OCI-LY7 (cell line): ENCODE results near the gene IQGAP2. TPM values are rescaled to one million over a fixed set of nuclear protein-coding genes. Genes with fewer than 3 reads are reported as not detected.

Source experiments
- BruUV-seq: library from RNA; stranded (reverse); fragments of 400-500 nt; replicated peaks from 2 replicates; lab custom pipeline; 2021; lab: Mats Ljungman, UMichigan
- CTCF ChIA-PET: fragments of 300-600 bp; sonication (Branson Sonifier 250); formaldehyde crosslinking; loops from one replicate; lab custom pipeline; 2022; ENCODE audit warnings: antibody characterized with exemption; ENCODE audit not compliant: unreplicated experiment; lab: Charles Lee
- POLR2A ChIA-PET: fragments of 300-600 bp; sonication (Branson Sonifier 250); formaldehyde crosslinking; loops from one replicate; lab custom pipeline; 2022; ENCODE audit warnings: antibody characterized with exemption; lab: Charles Lee
- DNase-seq: peaks from one replicate; pipeline ENCODE4 v3.0.0-alpha.2; 2015; ENCODE audit warnings: low spot score
- H2AFZ ChIP-seq: fragments of 200-600 bp; sonication (generic), shearing (Covaris generic); 2 replicates; pipeline ENCODE4 v1.6.1; 2014; ENCODE audit warnings: mild to moderate bottlenecking, antibody characterized with exemption, low read length, moderate library complexity
- H3K27ac ChIP-seq: fragments of 200-600 bp; sonication (generic); 2 replicates; pipeline ENCODE4 v1.5.1; 2014; ENCODE audit warnings: mixed run types, low read depth, mild to moderate bottlenecking, moderate library complexity, low read length, inconsistent platforms; ENCODE audit not compliant: poor library complexity, severe bottlenecking
- H3K36me3 ChIP-seq: fragments of 200-600 bp; sonication (generic); 2 replicates; pipeline ENCODE4 v1.6.1; 2014; ENCODE audit warnings: mild to moderate bottlenecking, antibody characterized with exemption, low read length, moderate library complexity, mixed read lengths; ENCODE audit not compliant: insufficient read depth
- H3K4me1 ChIP-seq: fragments of 200-600 bp; sonication (generic); 2 replicates; pipeline ENCODE4 v1.5.1; 2014; ENCODE audit warnings: mild to moderate bottlenecking, low read length; ENCODE audit not compliant: insufficient read depth, poor library complexity, severe bottlenecking
- H3K4me2 ChIP-seq: fragments of 200-600 bp; sonication (generic); 2 replicates; pipeline ENCODE4 v1.6.1; 2014; ENCODE audit warnings: mild to moderate bottlenecking, low read length
- H3K4me3 ChIP-seq: fragments of 200-600 bp; sonication (generic); 2 replicates; pipeline ENCODE4 v1.5.1; 2014; ENCODE audit warnings: mild to moderate bottlenecking, low read depth, low read length; ENCODE audit not compliant: poor library complexity, severe bottlenecking
- H3K79me2 ChIP-seq: fragments of 200-600 bp; sonication (generic); 2 replicates; pipeline ENCODE4 v1.6.1; 2016; ENCODE audit warnings: low read depth, mild to moderate bottlenecking, low read length, moderate library complexity, mixed read lengths; ENCODE audit not compliant: insufficient read depth
- H3K9me2 ChIP-seq: fragments of 200-600 bp; sonication (generic); 2 replicates; pipeline ENCODE4 v1.6.1; 2016; ENCODE audit warnings: mild to moderate bottlenecking, low read length, mixed read lengths; ENCODE audit not compliant: insufficient read depth
- H3K9me3 ChIP-seq: fragments of 200-600 bp; sonication (generic); 2 replicates; pipeline ENCODE4 v1.6.1; 2014; ENCODE audit warnings: mild to moderate bottlenecking, mixed run types, low read length, mixed read lengths
- H4K20me1 ChIP-seq: fragments of 200-600 bp; sonication (generic); 2 replicates; pipeline ENCODE4 v1.6.1; 2014; ENCODE audit warnings: mild to moderate bottlenecking, antibody characterized with exemption, low read length, moderate library complexity, mixed read lengths; ENCODE audit not compliant: insufficient read depth
- CTCF ChIP-seq: fragments of 200-600 bp; sonication (generic); conservative IDR thresholded peaks from 2 replicates; pipeline ENCODE4 v1.5.1; 2014; ENCODE audit warnings: mild to moderate bottlenecking, antibody characterized with exemption, low read length, moderate library complexity, mixed read lengths
- EZH2phosphoT487 ChIP-seq: fragments of 200-600 bp; sonication (generic); IDR thresholded peaks from 2 replicates; pipeline ENCODE4 v1.6.1; 2018; ENCODE audit warnings: low read depth, borderline replicate concordance, mild to moderate bottlenecking, mixed run types, antibody characterized with exemption, low read length, moderate library complexity, mixed read lengths
- intact Hi-C: fragments of 100-400 bp; cut with micrococcal nuclease; formaldehyde crosslinking; loops from one replicate; pipeline ENCODE4 v1.10.0; 2022; ENCODE audit not compliant: unreplicated experiment
- total RNA-seq, 2 experiments: library from RNA; depleted of rRNA in 1 of 2; stranded (reverse); fragments of >200 nt in 1 of 2; shearing (Covaris generic) in 1 of 2; gene quantifications; 2 replicates each; pipeline ENCODE4 v1.2.3, GENCODE V29; 2014 to 2022

IQGAP2 gene
- total RNA-seq, 2 experiments from 2014 or later = 30.0 to 50.2 TPM

GRCh38 chr5:76556511-76557221 lies 153.6 kb downstream of the IQGAP2 start:
- H3K79me2 ChIP-seq = no peaks in the 10 kb centered on the region

GRCh38 chr5:76560952-76561891 lies 158.1 kb downstream of the IQGAP2 start:
- H4K20me1 ChIP-seq = no peaks in the 10 kb centered on the region
- peaks cover 11% of the 10 kb centered on the region for H3K4me1 ChIP-seq
- TF ChIP-seq CTCF = no peak
- no peak for TF ChIP-seq EZH2phosphoT487
- no peak for DNase-seq
- no peak overlapping the region for H2AFZ ChIP-seq
- ChIA-PET POLR2A (no interaction called here), CTCF (no interaction called here)
- intact Hi-C loops = no loop called here
- H3K79me2 ChIP-seq = no peaks in the 10 kb centered on the region
- no peaks in the 10 kb centered on the region for H3K9me3 ChIP-seq
- H3K27ac ChIP-seq = no peak overlapping the region
- BruUV-seq = no TSS peak
- H3K4me2 ChIP-seq = no peak overlapping the region
- H3K36me3 ChIP-seq = peaks cover 14% of the 10 kb centered on the region
- H3K4me3 ChIP-seq = no peak overlapping the region
- H3K9me2 ChIP-seq = no peaks in the 10 kb centered on the region

More at GRCh38 chr5:76556511-76557221, 153.6 kb downstream of the IQGAP2 start:
- Histone ChIP-seq H3K4me3 (no peak overlapping the region), H3K27ac (no peak overlapping the region), H3K36me3 (no peaks in the 10 kb centered on the region; the same call in 1 of the 2 replicates), H2AFZ (no peak overlapping the region), H4K20me1 (no peaks in the 10 kb centered on the region), H3K4me2 (no peak overlapping the region), H3K9me3 (no peaks in the 10 kb centered on the region), H3K9me2 (no peaks in the 10 kb centered on the region), H3K4me1 (peaks cover 21% of the 10 kb centered on the region)
- TF ChIP-seq CTCF = no peak
- TF ChIP-seq EZH2phosphoT487 = no peak
- CTCF ChIA-PET = no interaction called here
- DNase-seq = peak; percentile 53
- intact Hi-C loops = no loop called here
- BruUV-seq = no TSS peak
- POLR2A ChIA-PET = no interaction called here
